Activated CD4-positive, alpha-beta T cell treated with anti-CD3 and anti-CD28 coated beads, Interleukin-2, amount 10 ng/mL, durations not matched to agents 24 days and 14 days (primary cell): ENCODE results near the gene IFT80. TPM values are rescaled to one million over a fixed set of nuclear protein-coding genes. Genes with fewer than 3 reads are reported as not detected.
"Not testable (repeated sequence)": the region's sequence is repeated elsewhere in the genome, so short reads cannot be mapped to it uniquely, and the experiment has no call there.

Experiments
- DNase-seq: peaks from one replicate; pipeline ENCODE4 v3.0.0; 2022
- H3K27ac Mint-ChIP-seq: one replicate; pipeline ENCODE4 v1.8.0; 2022; ENCODE audit warnings: mild to moderate bottlenecking, mixed read lengths
- H3K27me3 Mint-ChIP-seq: one replicate; pipeline ENCODE4 v1.8.0; 2022; ENCODE audit warnings: mixed read lengths
- H3K36me3 Mint-ChIP-seq: one replicate; pipeline ENCODE4 v1.8.0; 2022; ENCODE audit warnings: low read depth, mild to moderate bottlenecking, mixed read lengths
- H3K4me1 Mint-ChIP-seq: one replicate; pipeline ENCODE4 v1.8.0; 2021; ENCODE audit warnings: mixed read lengths
- H3K4me3 Mint-ChIP-seq: one replicate; pipeline ENCODE4 v1.8.0; 2022; ENCODE audit warnings: mild to moderate bottlenecking, moderate library complexity, mixed read lengths
- H3K9me3 Mint-ChIP-seq: one replicate; pipeline ENCODE4 v1.8.0; 2021; ENCODE audit warnings: mixed read lengths
- intact Hi-C: fragments of 100-400 bp; cut with micrococcal nuclease; formaldehyde crosslinking; loops from one replicate; pipeline ENCODE4 v1.15.1; 2023
- total RNA-seq: library from RNA; stranded (reverse); gene quantifications from 2 replicates; pipeline ENCODE4 v1.2.3, GENCODE V29; 2022

The IFT80 gene
- total RNA-seq, 1 donor from 2014 or later, result 14.3 TPM

DNA sequence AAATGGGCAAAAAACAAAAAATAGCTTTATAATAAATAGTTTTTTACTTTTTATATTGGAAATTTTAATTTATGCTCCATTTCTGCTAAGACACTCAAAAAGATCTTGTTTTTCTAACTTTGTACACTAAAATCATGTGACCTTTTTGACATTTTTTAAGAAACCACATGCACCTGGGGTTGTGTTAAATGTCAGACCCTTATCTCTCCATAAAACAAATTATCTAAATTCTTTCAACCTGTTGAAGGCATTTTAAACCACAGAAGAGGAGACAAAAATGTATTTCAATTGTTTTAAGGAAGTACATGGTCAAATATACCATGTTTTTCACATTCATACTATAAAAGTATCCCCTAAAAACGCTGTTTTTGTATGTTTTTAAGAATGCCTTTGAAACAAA is 29.2 kb downstream of the IFT80 start:
- DNase-seq, result no peak

GRCh38 chr3:160368804-160369203 is 30.2 kb downstream of the IFT80 start:
- DNase-seq, result no peak
- H3K9me3 Mint-ChIP-seq, result no peaks in the 10 kb centered on the region
- H3K27ac Mint-ChIP-seq, result no peak overlapping the region
- no peaks in the 10 kb centered on the region for H3K27me3 Mint-ChIP-seq
- H3K4me1 Mint-ChIP-seq, result peaks cover 3% of the 10 kb centered on the region
- intact Hi-C loops, result no loop called here
- no peak overlapping the region for H3K4me3 Mint-ChIP-seq
- peaks cover 17% of the 10 kb centered on the region for H3K36me3 Mint-ChIP-seq

More for the DNA sequence above, 29.2 kb downstream of the IFT80 start:
- Mint-ChIP-seq H3K4me3 (no peak overlapping the region), H3K36me3 (peaks cover 25% of the 10 kb centered on the region), H3K27me3 (no peaks in the 10 kb centered on the region), H3K9me3 (no peaks in the 10 kb centered on the region), H3K4me1 (peaks cover 3% of the 10 kb centered on the region), H3K27ac (no peak overlapping the region)
- intact Hi-C loops, result no loop called here

GRCh38 chr3:160365869-160366522 is 33.0 kb downstream of the IFT80 start:
- no peaks in the 10 kb centered on the region for H3K27me3 Mint-ChIP-seq
- no peak overlapping the region for H3K27ac Mint-ChIP-seq
- peaks cover 4% of the 10 kb centered on the region for H3K4me1 Mint-ChIP-seq
- peaks cover 7% of the 10 kb centered on the region for H3K9me3 Mint-ChIP-seq
- DNase-seq, result no peak
- no peak overlapping the region for H3K4me3 Mint-ChIP-seq
- H3K36me3 Mint-ChIP-seq, result peaks cover 28% of the 10 kb centered on the region
- intact Hi-C loops, result no loop called here

DNA sequence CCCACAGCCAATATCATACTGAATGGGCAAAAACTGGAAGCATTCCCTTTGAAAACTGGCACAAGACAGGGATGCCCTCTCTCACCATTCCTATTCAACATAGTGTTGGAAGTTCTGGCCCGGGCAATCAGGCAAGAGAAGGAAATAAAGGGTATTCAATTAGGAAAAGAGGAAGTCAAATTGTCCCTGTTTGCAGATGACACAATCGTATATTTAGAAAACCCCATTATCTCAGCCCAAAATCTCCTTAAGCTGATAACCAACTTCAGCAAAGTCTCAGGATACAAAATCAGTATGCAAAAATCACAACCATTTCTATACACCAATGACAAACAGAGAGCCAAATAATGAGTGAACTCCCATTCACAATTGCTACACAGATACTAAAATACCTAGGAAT is 36.1 kb downstream of the IFT80 start:
- Mint-ChIP-seq H3K9me3 (peaks cover 11% of the 10 kb centered on the region), H3K36me3 (peaks cover 39% of the 10 kb centered on the region)
- intact Hi-C loops, H3K4me3 Mint-ChIP-seq, H3K4me1 Mint-ChIP-seq, H3K27ac Mint-ChIP-seq, DNase-seq, H3K27me3 Mint-ChIP-seq: not testable (repeated sequence)

- H3K27me3 Mint-ChIP-seq, result no peaks in the 10 kb centered on the region
- no peak overlapping the region for H3K4me3 Mint-ChIP-seq
- no peak overlapping the region for H3K27ac Mint-ChIP-seq
- intact Hi-C loops, result no loop called here
- H3K4me1 Mint-ChIP-seq, result no peaks in the 10 kb centered on the region
- DNase-seq, result no peak
- peaks cover 22% of the 10 kb centered on the region for H3K36me3 Mint-ChIP-seq
- peaks cover 4% of the 10 kb centered on the region for H3K9me3 Mint-ChIP-seq
These were observed 43.2 kb downstream of the IFT80 start for GRCh38 chr3:160355826-160356225.

GRCh38 chr3:160346511-160346910 is 52.5 kb downstream of the IFT80 start:
- Mint-ChIP-seq H3K27me3 (no peaks in the 10 kb centered on the region), H3K4me1 (no peaks in the 10 kb centered on the region), H3K9me3 (no peaks in the 10 kb centered on the region), H3K36me3 (no peaks in the 10 kb centered on the region), H3K4me3 (no peak overlapping the region), H3K27ac (no peak overlapping the region)
- no peak for DNase-seq
- intact Hi-C loops, result loop anchor here (10.0 kb wide), 2 partner anchors 312 to 462 kb away; no protein-coding TSS in a partner anchor

GRCh38 chr3:160343132-160343531 is 55.9 kb downstream of the IFT80 start:
- H3K36me3 Mint-ChIP-seq, result no peaks in the 10 kb centered on the region
- no peaks in the 10 kb centered on the region for H3K4me1 Mint-ChIP-seq
- DNase-seq, result no peak
- intact Hi-C loops, result loop anchor here (10.0 kb wide), 2 partner anchors 308 to 458 kb away; no protein-coding TSS in a partner anchor
- no peaks in the 10 kb centered on the region for H3K27me3 Mint-ChIP-seq
- H3K9me3 Mint-ChIP-seq, result peaks cover under 1% of the 10 kb centered on the region
- no peak overlapping the region for H3K4me3 Mint-ChIP-seq
- H3K27ac Mint-ChIP-seq, result no peak overlapping the region

GRCh38 chr3:160340351-160340750 is 58.7 kb downstream of the IFT80 start:
- intact Hi-C loops, result loop anchor here (10.0 kb wide), 2 partner anchors 306 to 456 kb away; no protein-coding TSS in a partner anchor
- H3K4me1 Mint-ChIP-seq, result no peaks in the 10 kb centered on the region
- H3K36me3 Mint-ChIP-seq, result peaks cover 2% of the 10 kb centered on the region
- DNase-seq, result no peak
- H3K4me3 Mint-ChIP-seq, result no peak overlapping the region
- peaks cover 7% of the 10 kb centered on the region for H3K9me3 Mint-ChIP-seq
- H3K27me3 Mint-ChIP-seq, result no peaks in the 10 kb centered on the region
- H3K27ac Mint-ChIP-seq, result no peak overlapping the region

- no peaks in the 10 kb centered on the region for H3K27me3 Mint-ChIP-seq
- DNase-seq, result no peak
- H3K4me1 Mint-ChIP-seq, result no peaks in the 10 kb centered on the region
- H3K4me3 Mint-ChIP-seq, result no peak overlapping the region
- H3K27ac Mint-ChIP-seq, result no peak overlapping the region
- H3K36me3 Mint-ChIP-seq, result no peaks in the 10 kb centered on the region
- H3K9me3 Mint-ChIP-seq, result no peaks in the 10 kb centered on the region
- intact Hi-C loops, result no loop called here
These were observed 67.7 kb downstream of the IFT80 start for GRCh38 chr3:160331127-160331937.

- Mint-ChIP-seq H3K4me3 (no peak overlapping the region), H3K4me1 (no peaks in the 10 kb centered on the region), H3K9me3 (no peaks in the 10 kb centered on the region), H3K27ac (no peak overlapping the region), H3K36me3 (no peaks in the 10 kb centered on the region), H3K27me3 (no peaks in the 10 kb centered on the region)
- intact Hi-C loops, result no loop called here
- DNase-seq, result no peak
These were observed 68.3 kb downstream of the IFT80 start for GRCh38 chr3:160330690-160331089.

DNA sequence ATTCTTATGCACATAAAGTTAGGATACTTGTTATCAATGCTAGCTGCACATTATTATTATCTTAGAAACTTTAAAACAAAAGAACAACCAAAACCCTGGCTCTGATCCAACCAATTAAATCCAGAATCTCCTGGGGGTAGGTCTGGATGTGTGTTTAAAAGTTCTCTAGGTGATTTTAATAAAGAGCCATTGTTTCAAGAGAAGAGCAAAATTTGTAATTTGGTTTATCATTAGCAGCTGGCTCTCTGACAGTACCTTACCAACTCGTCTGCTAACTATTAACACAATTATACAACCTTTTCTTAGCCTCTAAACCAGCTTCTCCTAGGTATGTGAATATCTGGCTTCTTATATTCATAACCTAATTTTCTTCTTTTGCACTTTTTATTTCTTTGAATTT is 68.9 kb downstream of the IFT80 start:
- Mint-ChIP-seq H3K4me3 (no peak overlapping the region), H3K27ac (no peak overlapping the region), H3K4me1 (no peaks in the 10 kb centered on the region), H3K9me3 (no peaks in the 10 kb centered on the region), H3K36me3 (no peaks in the 10 kb centered on the region), H3K27me3 (no peaks in the 10 kb centered on the region)
- DNase-seq, result no peak
- intact Hi-C loops, result no loop called here

DNA sequence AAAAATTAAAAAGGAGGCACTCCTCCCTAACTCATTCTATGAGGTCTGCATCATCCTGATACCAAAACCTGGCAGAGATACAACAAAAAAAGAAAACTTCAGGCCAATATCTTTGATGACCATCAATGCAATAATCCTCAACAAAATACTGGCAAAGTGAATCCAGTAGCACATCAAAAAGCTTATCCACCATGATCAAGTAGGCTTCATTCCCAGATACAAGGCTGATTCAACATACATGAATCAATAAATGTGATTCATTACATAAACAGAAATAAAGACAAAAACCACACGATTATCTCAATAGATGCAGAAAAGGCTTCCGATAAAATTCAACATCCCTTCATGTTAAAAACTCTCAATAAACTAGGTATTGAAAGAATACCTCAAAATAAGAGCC is 72.7 kb downstream of the IFT80 start:
- H3K9me3 Mint-ChIP-seq, H3K27me3 Mint-ChIP-seq, intact Hi-C loops, H3K27ac Mint-ChIP-seq, H3K4me3 Mint-ChIP-seq, H3K36me3 Mint-ChIP-seq, H3K4me1 Mint-ChIP-seq, DNase-seq: not testable (repeated sequence)

- H3K4me3 Mint-ChIP-seq, H3K36me3 Mint-ChIP-seq, H3K9me3 Mint-ChIP-seq, H3K4me1 Mint-ChIP-seq, H3K27me3 Mint-ChIP-seq, H3K27ac Mint-ChIP-seq, DNase-seq, intact Hi-C loops: not testable (repeated sequence)
These were observed 77.2 kb downstream of the IFT80 start for GRCh38 chr3:160321821-160322220.

- Mint-ChIP-seq H3K4me1 (no peaks in the 10 kb centered on the region), H3K36me3 (peaks cover 14% of the 10 kb centered on the region), H3K27ac (no peak overlapping the region), H3K9me3 (no peaks in the 10 kb centered on the region), H3K27me3 (no peaks in the 10 kb centered on the region), H3K4me3 (no peak overlapping the region)
- no peak for DNase-seq
- intact Hi-C loops, result loop anchor here (10.0 kb wide), 1 partner anchor 95 kb away; no protein-coding TSS in a partner anchor
These were observed 79.7 kb downstream of the IFT80 start for GRCh38 chr3:160319322-160319721.
